ENCODE measurements around the gene MAPK14.
A peak's percentile ranks its signal among the peaks of the same experiment; 100 is the strongest.
"Not testable (repeated sequence)": the region's sequence is repeated elsewhere in the genome, so short reads cannot be mapped to it uniquely, and the experiment has no call there.

MAPK14 gene

GRCh38 chr6:36027501-36028087, at the start of gene MAPK14:
Gene MAPK14 (plus strand): TSS chr6:36027808. CDS start chr6:36028158, 350 bp downstream.
- peak; percentile 99 for DNase-seq

- DNase-seq = not testable (repeated sequence)
Observed at GRCh38 chr6:35980126-35980525, 47.5 kb upstream of the MAPK14 start.

DNA sequence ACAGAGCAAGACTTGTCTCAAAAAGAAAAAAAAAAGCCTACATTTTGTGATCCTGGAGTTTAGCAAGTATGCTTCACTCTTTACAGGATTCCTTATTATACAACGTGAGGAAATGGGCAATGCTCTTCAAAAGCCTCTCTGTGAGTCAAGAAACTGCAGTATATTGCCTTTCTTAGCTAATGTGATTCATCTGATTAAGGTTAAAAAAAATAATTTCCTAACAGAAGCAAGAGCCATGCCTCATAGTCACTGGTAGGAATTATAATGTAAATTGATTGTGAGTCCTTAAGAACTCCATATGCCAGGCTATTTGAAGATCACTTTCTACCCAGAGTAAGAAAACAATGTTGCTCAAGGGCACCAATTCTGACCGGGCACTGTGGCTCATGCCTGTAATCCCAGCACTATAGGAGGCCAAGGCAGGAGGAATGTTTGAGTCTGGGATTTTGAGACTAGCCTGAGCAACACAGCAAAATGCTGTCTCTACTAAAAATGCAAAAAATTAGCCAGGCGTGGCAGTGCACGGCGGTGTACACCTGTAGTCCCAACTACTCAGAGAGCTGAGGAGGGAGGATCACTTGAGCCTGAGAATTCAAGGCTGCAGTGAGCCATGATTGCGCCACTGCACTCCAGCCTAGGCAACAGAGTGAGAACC, 46.5 kb upstream of the MAPK14 start:
- no peak for DNase-seq

- no peak for DNase-seq
Observed at GRCh38 chr6:35984701-35985100, 42.9 kb upstream of the MAPK14 start.

GRCh38 chr6:35988047-35988446, 39.6 kb upstream of the MAPK14 start:
- DNase-seq = not testable (repeated sequence)

DNA sequence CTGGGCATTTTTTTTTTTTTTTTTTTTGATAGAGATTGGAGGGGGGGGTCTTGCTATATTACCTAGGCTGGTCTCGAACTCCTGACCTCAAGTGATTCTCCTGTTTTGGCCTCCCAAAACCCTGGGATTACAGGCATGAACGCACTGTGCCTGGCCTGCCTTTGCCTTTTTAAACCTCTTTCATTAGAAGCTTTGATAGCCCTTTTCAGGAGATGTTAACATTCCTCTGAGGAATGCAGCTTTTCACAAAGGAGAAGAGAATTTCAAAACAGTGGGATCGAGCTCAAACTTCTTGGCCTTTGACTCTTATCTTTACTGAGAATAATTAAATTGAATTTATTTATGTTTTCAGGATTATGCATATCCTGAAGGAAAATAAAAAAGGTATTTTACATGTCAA, 34.5 kb upstream of the MAPK14 start:
- no peak for DNase-seq

- no peak for DNase-seq
Observed at GRCh38 chr6:36000451-36000850, 27.2 kb upstream of the MAPK14 start.

- no peak for DNase-seq
Observed at GRCh38 chr6:36015666-36016065, 11.9 kb upstream of the MAPK14 start.

DNA sequence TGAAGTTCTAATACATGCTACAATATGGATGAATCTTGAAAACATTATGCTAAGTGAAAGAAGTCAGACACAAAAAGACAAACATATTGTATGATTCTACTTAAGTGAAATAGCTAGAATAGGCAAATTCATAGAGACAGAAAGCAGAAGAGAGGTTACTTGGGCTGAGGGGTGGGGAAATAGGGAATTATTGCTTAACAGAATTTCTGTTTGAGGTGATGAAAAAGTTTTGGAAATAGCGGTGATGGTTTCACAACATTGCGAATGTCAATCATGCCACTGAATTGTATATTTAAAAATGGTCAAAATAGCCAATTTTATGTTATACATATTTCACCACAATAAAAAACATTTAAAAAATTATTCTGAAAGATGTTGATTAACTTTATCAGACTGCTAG, 9.3 kb upstream of the MAPK14 start:
- no peak for DNase-seq

GRCh38 chr6:36019167-36019566, 8.4 kb upstream of the MAPK14 start:
- no peak for DNase-seq

- DNase-seq = no peak
Observed at GRCh38 chr6:36020154-36020553, 7.5 kb upstream of the MAPK14 start.

GRCh38 chr6:36023996-36024795, 3.4 kb upstream of the MAPK14 start, which contains the start of gene SLC26A8:
Gene SLC26A8 (minus strand): TSS chr6:36024641. CDS start chr6:36019707, 4,934 bp downstream.
- no peak for DNase-seq

DNA sequence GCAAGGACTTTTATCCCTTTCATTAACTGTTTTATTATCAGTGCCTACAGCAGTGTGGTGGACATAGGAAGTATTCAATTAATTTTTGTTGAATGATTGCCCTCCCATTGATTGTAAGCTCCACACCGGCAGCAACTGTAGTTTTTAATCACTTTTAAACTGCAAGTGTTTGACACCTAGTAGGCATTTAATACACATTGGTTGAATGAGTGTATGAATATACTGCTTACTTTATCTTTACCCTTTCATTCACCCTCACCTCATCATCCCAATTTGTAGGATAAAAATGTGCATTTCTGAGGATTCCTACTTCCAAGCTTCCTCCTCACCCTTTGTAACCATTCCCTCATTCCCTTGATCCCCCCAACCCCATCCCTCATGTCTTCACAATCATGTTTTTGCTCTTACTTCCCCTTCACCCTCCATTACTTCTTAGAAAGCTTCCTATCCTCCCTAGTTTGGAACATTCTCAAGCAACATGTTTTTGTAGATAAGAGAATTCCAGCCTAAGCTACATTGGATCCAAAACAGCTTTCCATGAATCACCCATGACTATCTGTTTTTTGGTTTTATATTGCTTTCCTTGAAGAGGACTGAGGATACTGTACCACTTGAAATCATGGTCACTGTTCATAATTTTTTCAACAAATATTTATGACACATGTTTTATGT, 2.2 kb upstream of the MAPK14 start:
- no peak for DNase-seq

DNA sequence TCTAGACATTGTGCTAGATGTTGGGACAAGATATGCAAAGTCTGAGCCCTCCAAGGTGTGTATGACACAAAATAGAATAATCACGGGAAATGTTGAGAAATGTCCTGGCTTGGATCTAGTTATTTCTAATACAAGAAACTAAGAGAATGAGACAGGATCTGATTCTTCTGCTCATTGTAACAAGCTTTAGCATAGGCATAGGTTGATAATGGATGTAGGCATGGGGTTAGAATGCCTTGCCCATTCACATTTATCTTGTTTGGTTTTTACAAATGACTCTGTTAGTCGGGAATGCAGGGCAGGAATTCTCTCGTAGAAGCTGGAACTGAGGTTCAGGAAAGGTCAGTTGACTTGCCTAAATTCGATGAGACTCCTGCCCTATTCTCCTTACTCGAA, 1.7 kb upstream of the MAPK14 start:
- no peak for DNase-seq

- peak; percentile 56 for DNase-seq
Observed at GRCh38 chr6:36028088-36028876, 674 bp downstream of the MAPK14 start.

DNA sequence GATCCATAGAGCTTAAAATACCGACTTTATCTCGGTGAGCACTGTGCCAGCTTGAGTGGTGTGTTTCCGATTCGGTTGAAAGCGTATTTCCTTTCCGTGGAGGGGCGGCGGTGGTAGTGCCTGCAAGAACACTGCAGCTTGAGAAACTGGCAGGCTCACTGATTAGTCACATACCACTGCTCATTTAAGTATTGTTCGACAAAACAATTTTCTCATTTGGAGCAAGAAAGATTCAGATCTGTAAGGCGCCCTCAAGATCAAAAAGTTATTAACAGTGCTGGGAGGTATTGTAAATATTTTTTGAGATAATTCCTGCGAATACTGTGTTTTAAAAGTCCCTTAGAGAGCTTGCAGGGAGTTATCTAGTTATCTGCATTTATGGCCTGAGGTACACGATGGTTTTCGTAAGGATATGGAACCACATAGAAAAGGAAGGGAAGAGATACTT, 1.3 kb downstream of the MAPK14 start:
- DNase-seq = peak; percentile 83

GRCh38 chr6:36029464-36029863, 1.9 kb downstream of the MAPK14 start:
- DNase-seq = no peak

- no peak for DNase-seq
Observed at GRCh38 chr6:36032261-36032660, 4.7 kb downstream of the MAPK14 start.

GRCh38 chr6:36033144-36033543, 5.5 kb downstream of the MAPK14 start:
- DNase-seq = not testable (repeated sequence)

DNA sequence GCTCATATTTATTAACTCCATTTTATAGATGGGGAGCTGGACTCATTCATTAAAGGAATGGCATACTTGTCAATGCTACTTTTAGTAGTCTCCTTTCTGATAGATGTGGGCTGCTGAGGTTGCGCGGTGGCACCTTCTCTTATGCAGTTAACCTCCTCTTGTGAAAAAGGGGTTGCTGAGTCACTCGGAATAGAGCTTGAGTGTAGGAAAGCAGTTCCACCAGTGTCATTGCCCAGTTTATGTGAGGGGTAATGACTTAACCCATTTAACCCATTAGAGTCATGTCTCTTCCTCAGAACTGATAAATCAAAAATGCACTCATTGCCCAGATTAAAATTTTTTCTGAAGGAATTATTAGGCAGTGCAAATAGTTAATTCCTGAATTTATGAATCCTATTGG, 6.3 kb downstream of the MAPK14 start:
- DNase-seq = peak; percentile 63

- DNase-seq = no peak
Observed at GRCh38 chr6:36034441-36034840, 6.8 kb downstream of the MAPK14 start.

GRCh38 chr6:36035225-36035624, 7.6 kb downstream of the MAPK14 start:
- no peak for DNase-seq

Measured in stimulated activated CD8-positive, alpha-beta memory T cell treated with anti-CD3 and anti-CD28 coated beads, Interleukin-4, amount 100 ng/mL, for 48 hours (primary cell).